SK-N-SH treated with all-trans-retinoic acid at 6 μM for 48 hours (cell line): ENCODE data around the gene ADGRV1.

ENCODE experiments used
- ATAC-seq: fragments of 200-7000 bp; cut with Tn5 transposase; 3 replicates; pipeline ENCODE4 v1.9.1; 2020; ENCODE audit warnings: mild to moderate bottlenecking, moderate library complexity
- ARNTL ChIP-seq: fragments of 450-650 bp; formaldehyde crosslinking; IDR thresholded peaks from 2 replicates; pipeline ENCODE4 v1.5.0; 2020; ENCODE audit warnings: low read depth, mild to moderate bottlenecking, moderate library complexity, borderline replicate concordance
- BACH2 ChIP-seq: fragments of 250-450 bp; sonication (Bioruptor Pico); IDR thresholded peaks from 2 replicates; pipeline ENCODE4 v1.9.0; 2021; ENCODE audit warnings: mild to moderate bottlenecking, borderline replicate concordance
- CREB5 ChIP-seq: fragments of 250-450 bp; sonication (Bioruptor Pico); IDR thresholded peaks from 2 replicates; pipeline ENCODE4 v1.5.1; 2020; ENCODE audit warnings: low read depth, mild to moderate bottlenecking, moderate library complexity
- CSDC2 ChIP-seq: fragments of 250-450 bp; sonication (Bioruptor Pico); IDR thresholded peaks from 2 replicates; pipeline ENCODE4 v1.5.0; 2020; ENCODE audit warnings: mild to moderate bottlenecking, moderate library complexity
- CSRNP3 ChIP-seq: fragments of 250-450 bp; sonication (Bioruptor Pico); IDR thresholded peaks from 2 replicates; pipeline ENCODE4 v1.5.1; 2021; ENCODE audit warnings: mild to moderate bottlenecking, moderate library complexity
- ESRRG ChIP-seq: fragments of 250-450 bp; sonication (Bioruptor Pico); IDR thresholded peaks from 2 replicates; pipeline ENCODE4 v1.6.1; 2021; ENCODE audit warnings: mild to moderate bottlenecking
- ISL1 ChIP-seq: fragments of 250-450 bp; sonication (Bioruptor Pico); IDR thresholded peaks from 2 replicates; pipeline ENCODE4 v2.1.2; 2022; ENCODE audit warnings: mild to moderate bottlenecking, moderate library complexity
- OSR1 ChIP-seq: fragments of 250-450 bp; sonication (Bioruptor Pico); IDR thresholded peaks from 2 replicates; pipeline ENCODE4 v1.8.0; 2022; ENCODE audit warnings: moderate library complexity, mild to moderate bottlenecking, inconsistent platforms
- PPARA ChIP-seq: fragments of 250-450 bp; sonication (Bioruptor Pico); IDR thresholded peaks from 2 replicates; pipeline ENCODE4 v1.5.0; 2020; ENCODE audit warnings: mild to moderate bottlenecking, borderline replicate concordance
- RARB ChIP-seq: fragments of 250-450 bp; sonication (Bioruptor Pico); IDR thresholded peaks from 2 replicates; pipeline ENCODE4 v1.8.0; 2021; ENCODE audit warnings: mild to moderate bottlenecking, moderate library complexity
- SNAI2 ChIP-seq: fragments of 250-450 bp; sonication (Bioruptor Pico); IDR thresholded peaks from 2 replicates; pipeline ENCODE4 v1.5.0; 2020; ENCODE audit warnings: mild to moderate bottlenecking, moderate library complexity
- TCF4 ChIP-seq: fragments of 250-450 bp; sonication (Bioruptor Pico); IDR thresholded peaks from 2 replicates; pipeline ENCODE4 v1.8.0; 2021; ENCODE audit warnings: mild to moderate bottlenecking, moderate library complexity, borderline replicate concordance
- TOX ChIP-seq: fragments of 250-450 bp; sonication (Bioruptor Pico); IDR thresholded peaks from 2 replicates; pipeline ENCODE4 v1.8.0; 2021; ENCODE audit warnings: mild to moderate bottlenecking, moderate library complexity, borderline replicate concordance
- TSHZ2 ChIP-seq: fragments of 250-450 bp; sonication (Bioruptor Pico); IDR thresholded peaks from 2 replicates; pipeline ENCODE4 v1.5.0; 2020; ENCODE audit warnings: mild to moderate bottlenecking, moderate library complexity
- ZC3H10 ChIP-seq: fragments of 250-450 bp; sonication (Bioruptor Pico); IDR thresholded peaks from 2 replicates; pipeline ENCODE4 v1.5.1; 2021; ENCODE audit warnings: mild to moderate bottlenecking, moderate library complexity
- ZFP3 ChIP-seq: fragments of 250-450 bp; sonication (Bioruptor Pico); IDR thresholded peaks from 2 replicates; pipeline ENCODE4 v1.5.0; 2020; ENCODE audit warnings: mild to moderate bottlenecking, moderate library complexity
- ZFP30 ChIP-seq: fragments of 450-650 bp; formaldehyde crosslinking; IDR thresholded peaks from 2 replicates; pipeline ENCODE4 v1.5.0; 2022; ENCODE audit warnings: mild to moderate bottlenecking, moderate library complexity
- ZNF565 ChIP-seq: fragments of 450-650 bp; formaldehyde crosslinking; conservative IDR thresholded peaks from 2 replicates; pipeline ENCODE4 v1.5.0; 2020; ENCODE audit warnings: low read depth, mild to moderate bottlenecking, moderate library complexity
- ZNF70 ChIP-seq: fragments of 450-650 bp; formaldehyde crosslinking; IDR thresholded peaks from 2 replicates; pipeline ENCODE4 v1.5.0; 2020; ENCODE audit warnings: mild to moderate bottlenecking, moderate library complexity
- ZNF8 ChIP-seq: fragments of 450-650 bp; formaldehyde crosslinking; IDR thresholded peaks from 2 replicates; pipeline ENCODE4 v1.5.0; 2020; ENCODE audit warnings: mild to moderate bottlenecking, moderate library complexity
- TF ChIP-seq, protein P1 (sequence below): fragments of 250-450 bp; sonication (Bioruptor Pico); IDR thresholded peaks from 2 replicates; pipeline ENCODE4 v1.8.0; 2021; ENCODE audit warnings: low read depth, mild to moderate bottlenecking, moderate library complexity, borderline replicate concordance
- TF ChIP-seq, protein P2 (sequence below): fragments of 250-450 bp; sonication (Bioruptor Pico); IDR thresholded peaks from 2 replicates; pipeline ENCODE4 v1.8.0; 2020; ENCODE audit warnings: mild to moderate bottlenecking, moderate library complexity, borderline replicate concordance

The ADGRV1 gene

DNA sequence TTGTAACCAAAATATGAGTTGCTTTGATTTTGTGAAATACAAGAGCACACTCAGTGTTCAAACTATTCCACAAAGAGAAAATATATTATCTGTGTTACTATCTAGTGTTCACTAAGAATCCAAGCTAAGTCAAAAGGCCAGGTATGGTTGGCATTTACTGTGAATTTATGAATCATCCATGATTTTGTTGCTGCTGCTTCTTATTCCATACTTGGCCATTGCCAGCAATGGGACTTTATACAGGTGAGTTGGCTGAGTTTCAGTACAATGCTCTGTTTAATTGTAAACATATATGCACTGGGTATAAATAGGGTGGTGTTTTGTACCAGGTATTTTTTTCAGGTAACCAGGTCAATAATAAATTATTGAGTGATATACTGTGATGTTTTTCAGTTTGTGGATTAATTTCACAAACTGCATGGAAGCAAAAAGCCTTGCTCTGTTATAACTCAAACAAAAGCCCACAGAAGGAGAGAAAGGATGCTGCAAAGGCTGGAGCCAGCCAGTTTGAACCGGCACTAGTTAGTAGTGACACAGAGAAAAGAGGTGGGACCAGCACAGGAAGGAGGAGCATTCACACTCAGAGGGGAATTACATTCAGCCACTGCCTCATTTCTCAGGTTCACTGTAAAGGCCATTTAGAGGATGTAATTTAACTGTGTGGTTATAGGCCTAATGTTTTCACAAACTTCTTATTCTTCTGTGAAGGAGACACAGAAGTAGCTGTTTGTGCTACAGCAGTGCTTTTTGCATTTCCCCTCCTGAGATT lies 381.8 kb downstream of the ADGRV1 start:
- ATAC-seq, result peak; percentile 96
- TF ChIP-seq SNAI2 (CRISPR knock-in tag) (0 out of 2 replicates have a peak, but pooled peaks have one; percentile 53), ZNF8 (CRISPR knock-in tag) (no peak)

DNA sequence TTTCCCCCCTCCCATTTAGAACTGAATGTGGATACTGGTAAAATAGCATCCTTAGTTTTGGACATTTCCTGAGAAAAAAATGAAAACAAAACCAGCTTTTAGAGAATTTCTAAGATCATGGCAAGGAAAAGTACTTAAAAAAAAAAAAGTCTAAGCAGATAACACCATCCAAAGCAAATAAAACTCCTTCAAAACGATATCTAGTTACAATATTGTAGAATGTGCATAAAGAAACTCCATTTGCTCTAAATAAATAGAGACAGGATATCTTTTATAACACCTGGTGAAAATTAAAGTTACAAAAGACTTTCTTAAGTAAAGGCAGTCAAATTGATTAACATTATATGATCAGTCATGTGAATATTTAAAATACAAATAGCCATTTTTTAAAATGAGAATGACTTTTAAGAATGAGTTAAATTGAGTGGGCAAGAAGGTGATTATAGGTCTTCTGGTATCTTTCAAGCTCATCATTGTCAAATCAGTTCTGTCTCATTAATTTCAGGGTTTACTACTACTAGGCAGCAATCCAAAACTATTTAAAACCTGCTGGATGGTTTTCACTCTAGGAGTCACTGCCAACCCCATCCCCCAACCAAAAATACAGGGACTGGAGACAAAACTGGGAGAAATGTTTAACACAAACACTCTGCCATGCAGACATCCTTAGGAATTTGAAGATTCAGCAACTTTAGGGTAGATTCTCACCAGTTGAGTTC lies 382.6 kb downstream of the ADGRV1 start:
- no peak for TF ChIP-seq ARNTL (CRISPR knock-in tag)
- no peak for TF ChIP-seq ZFP3 (CRISPR knock-in tag)
- TF ChIP-seq ISL1 (CRISPR knock-in tag), result 0 out of 2 replicates have a peak, but pooled peaks have one; percentile 16
- TF ChIP-seq TOX, result no peak
- ATAC-seq, result no peak

DNA sequence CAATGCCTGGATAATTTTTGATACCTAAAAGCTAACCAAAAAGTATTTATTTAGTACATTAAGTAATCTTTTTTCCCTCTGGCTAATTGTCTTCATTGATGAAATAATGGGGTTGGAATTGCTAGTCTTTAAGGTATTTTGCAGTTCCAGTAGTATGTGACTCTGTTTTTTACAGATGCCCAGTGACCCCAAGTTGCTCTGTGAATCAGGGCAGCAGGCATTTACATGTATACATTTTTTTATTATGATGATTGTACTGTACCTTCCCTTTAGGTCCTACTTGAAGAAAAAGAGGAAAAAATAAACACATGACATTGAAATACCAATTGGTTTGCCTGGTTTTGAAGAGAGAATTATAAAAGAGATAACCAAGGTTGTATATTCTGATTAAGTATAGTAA lies 385.5 kb downstream of the ADGRV1 start:
- no peak for ATAC-seq
- no peak for TF ChIP-seq CSRNP3 (CRISPR knock-in tag)
- TF ChIP-seq ESRRG (CRISPR knock-in tag), result no peak
- TF ChIP-seq, protein P1, sequence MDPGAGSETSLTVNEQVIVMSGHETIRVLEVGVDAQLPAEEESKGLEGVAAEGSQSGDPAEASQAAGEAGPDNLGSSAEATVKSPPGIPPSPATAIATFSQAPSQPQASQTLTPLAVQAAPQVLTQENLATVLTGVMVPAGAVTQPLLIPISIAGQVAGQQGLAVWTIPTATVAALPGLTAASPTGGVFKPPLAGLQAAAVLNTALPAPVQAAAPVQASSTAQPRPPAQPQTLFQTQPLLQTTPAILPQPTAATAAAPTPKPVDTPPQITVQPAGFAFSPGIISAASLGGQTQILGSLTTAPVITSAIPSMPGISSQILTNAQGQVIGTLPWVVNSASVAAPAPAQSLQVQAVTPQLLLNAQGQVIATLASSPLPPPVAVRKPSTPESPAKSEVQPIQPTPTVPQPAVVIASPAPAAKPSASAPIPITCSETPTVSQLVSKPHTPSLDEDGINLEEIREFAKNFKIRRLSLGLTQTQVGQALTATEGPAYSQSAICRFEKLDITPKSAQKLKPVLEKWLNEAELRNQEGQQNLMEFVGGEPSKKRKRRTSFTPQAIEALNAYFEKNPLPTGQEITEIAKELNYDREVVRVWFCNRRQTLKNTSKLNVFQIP, result no peak
- no peak for TF ChIP-seq OSR1 (CRISPR knock-in tag)
- TF ChIP-seq CREB5 (CRISPR knock-in tag), result no peak
- TF ChIP-seq TSHZ2 (CRISPR knock-in tag), result no peak
- no peak for TF ChIP-seq ARNTL (CRISPR knock-in tag)
- no peak for TF ChIP-seq ZFP30 (CRISPR knock-in tag)
- no peak for TF ChIP-seq TCF4
- TF ChIP-seq RARB (CRISPR knock-in tag), result no peak
- TF ChIP-seq BACH2 (CRISPR knock-in tag), result no peak
- no peak for TF ChIP-seq ZC3H10
- TF ChIP-seq TOX, result no peak
- TF ChIP-seq, protein P2, sequence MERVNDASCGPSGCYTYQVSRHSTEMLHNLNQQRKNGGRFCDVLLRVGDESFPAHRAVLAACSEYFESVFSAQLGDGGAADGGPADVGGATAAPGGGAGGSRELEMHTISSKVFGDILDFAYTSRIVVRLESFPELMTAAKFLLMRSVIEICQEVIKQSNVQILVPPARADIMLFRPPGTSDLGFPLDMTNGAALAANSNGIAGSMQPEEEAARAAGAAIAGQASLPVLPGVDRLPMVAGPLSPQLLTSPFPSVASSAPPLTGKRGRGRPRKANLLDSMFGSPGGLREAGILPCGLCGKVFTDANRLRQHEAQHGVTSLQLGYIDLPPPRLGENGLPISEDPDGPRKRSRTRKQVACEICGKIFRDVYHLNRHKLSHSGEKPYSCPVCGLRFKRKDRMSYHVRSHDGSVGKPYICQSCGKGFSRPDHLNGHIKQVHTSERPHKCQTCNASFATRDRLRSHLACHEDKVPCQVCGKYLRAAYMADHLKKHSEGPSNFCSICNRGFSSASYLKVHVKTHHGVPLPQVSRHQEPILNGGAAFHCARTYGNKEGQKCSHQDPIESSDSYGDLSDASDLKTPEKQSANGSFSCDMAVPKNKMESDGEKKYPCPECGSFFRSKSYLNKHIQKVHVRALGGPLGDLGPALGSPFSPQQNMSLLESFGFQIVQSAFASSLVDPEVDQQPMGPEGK (CRISPR knock-in tag), result no peak
- no peak for TF ChIP-seq ZNF565 (CRISPR knock-in tag)
- no peak for TF ChIP-seq ZFP3 (CRISPR knock-in tag)
- no peak for TF ChIP-seq PPARA (CRISPR knock-in tag)
- no peak for TF ChIP-seq ZNF70
- TF ChIP-seq CSDC2 (CRISPR knock-in tag), result no peak
